NCI-H524 (cell line): ENCODE measurements around the gene GARS1.
"Not testable (repeated sequence)": the region's sequence is repeated elsewhere in the genome, so short reads cannot be mapped to it uniquely, and the experiment has no call there.

Experiments
- DNase-seq, 2 experiments: peaks; one replicate each; lab custom pipeline; 2025; lab: John Stamatoyannopoulos, UW

Gene GARS1

GRCh38 chr7:30594540-30595435 is at the start of gene GARS1:
TSS of gene GARS1 (plus strand) at chr7:30594878. CDS start at chr7:30594922, 44 bp downstream.
- peak; percentile 51 to 85 for DNase-seq

GRCh38 chr7:30545791-30546555 is 48.7 kb upstream of the GARS1 start:
- DNase-seq = no peak

- no peak for DNase-seq
Measured at GRCh38 chr7:30546596-30546995, 48.1 kb upstream of the GARS1 start.

- peak; percentile 19 to 75 for DNase-seq
Measured at GRCh38 chr7:30548845-30549244, 45.8 kb upstream of the GARS1 start.

GRCh38 chr7:30549931-30550493 is 44.7 kb upstream of the GARS1 start:
- no peak for DNase-seq

GRCh38 chr7:30552330-30552729 is 42.3 kb upstream of the GARS1 start:
- no peak for DNase-seq

- DNase-seq = no peak
Measured at GRCh38 chr7:30553141-30553540, 41.5 kb upstream of the GARS1 start.

GRCh38 chr7:30553546-30553945 is 41.1 kb upstream of the GARS1 start:
- no peak for DNase-seq

GRCh38 chr7:30555525-30555924 is 39.2 kb upstream of the GARS1 start:
- DNase-seq = no peak

- peak in 1 of 2 experiments; percentile 25 for DNase-seq
Measured at GRCh38 chr7:30556840-30557239, 37.8 kb upstream of the GARS1 start.

GRCh38 chr7:30557245-30557644 is 37.4 kb upstream of the GARS1 start:
- DNase-seq = no peak

GRCh38 chr7:30559611-30560010 is 35.1 kb upstream of the GARS1 start:
- no peak for DNase-seq

- no peak for DNase-seq
Measured at GRCh38 chr7:30561389-30561788, 33.3 kb upstream of the GARS1 start.

- no peak for DNase-seq
Measured at GRCh38 chr7:30562498-30562897, 32.2 kb upstream of the GARS1 start.

- no peak for DNase-seq
Measured at GRCh38 chr7:30562909-30563308, 31.8 kb upstream of the GARS1 start.

GRCh38 chr7:30563326-30563942 is 31.2 kb upstream of the GARS1 start:
- no peak for DNase-seq

- peak; percentile 52 to 77 for DNase-seq
Measured at GRCh38 chr7:30564243-30564892, 30.3 kb upstream of the GARS1 start.

- no peak for DNase-seq
Measured at GRCh38 chr7:30566596-30566995, 28.1 kb upstream of the GARS1 start.

- DNase-seq = no peak
Measured at GRCh38 chr7:30567081-30567480, 27.6 kb upstream of the GARS1 start.

- not testable (repeated sequence) for DNase-seq
Measured at GRCh38 chr7:30570238-30570637, 24.4 kb upstream of the GARS1 start.

GRCh38 chr7:30572212-30572841 is 22.4 kb upstream of the GARS1 start:
- no peak for DNase-seq
